HCT116 (cell line): ENCODE measurements around the gene CAST. TPM values are rescaled to one million over a fixed set of nuclear protein-coding genes. Genes with fewer than 3 reads are reported as not detected.

Source experiments
- ATAC-seq: fragments of 200-7000 bp; cut with Tn5 transposase; 2 replicates; pipeline ENCODE4 v1.9.1; 2020; ENCODE audit warnings: mild to moderate bottlenecking, moderate library complexity
- BruUV-seq: library from RNA; stranded (reverse); fragments of 400-500 nt; replicated peaks from 2 replicates; lab custom pipeline; 2021; lab: Mats Ljungman, UMichigan
- CTCF ChIA-PET: fragments of 300-600 bp; sonication (Branson Sonifier 250); formaldehyde crosslinking; loops from one replicate; lab custom pipeline; 2021; ENCODE audit warnings: antibody characterized with exemption; lab: Charles Lee
- POLR2A ChIA-PET: fragments of 300-600, 350-600 bp; sonication (Branson Sonifier 250); formaldehyde crosslinking; loops from one replicate; lab custom pipeline; 2021; ENCODE audit warnings: antibody characterized with exemption; lab: Charles Lee
- RAD21 ChIA-PET, 2 experiments: fragments of 300-600 bp; sonication (Branson Sonifier 250); formaldehyde crosslinking; loops; one replicate each; lab custom pipeline; 2023; ENCODE audit warnings: low total read pairs in 2 of 2; ENCODE audit not compliant: uncharacterized antibody in 2 of 2, unreplicated experiment in 2 of 2, low non-redundant PET in 1 of 2; lab: Charles Lee
- DNase-seq: peaks from one replicate; pipeline ENCODE4 v3.0.0-alpha.2; 2010; ENCODE audit warnings: low read depth, low spot score
- H2AFZ ChIP-seq: fragments of 200-600 bp; shearing (Covaris generic), sonication (generic); 2 replicates; pipeline ENCODE4 v1.6.1; 2017; ENCODE audit warnings: low read depth, mixed run types, mixed read lengths, antibody characterized with exemption, low read length; ENCODE audit not compliant: poor library complexity, severe bottlenecking
- H3K27ac ChIP-seq: 2 replicates; pipeline ENCODE4 v1.5.1; 2012; ENCODE audit warnings: low read depth, low read length
- H3K27me3 ChIP-seq: fragments of 200-600 bp; sonication (generic); 2 replicates; pipeline ENCODE4 v1.6.1; 2016; ENCODE audit warnings: mixed run types, low read length, mixed read lengths; ENCODE audit not compliant: insufficient read depth
- H3K36me3 ChIP-seq, 2 experiments: fragments of 200-500 bp in 1 of 2; fragments of 200-600 bp in 1 of 2; sonication (Bioruptor generic) in 1 of 2; sonication (generic) in 1 of 2; 2 replicates each; pipeline versions ENCODE4 v1.5.1 to v1.6.1; 2014 to 2016; ENCODE audit warnings: low read length in 2 of 2, inconsistent platforms in 1 of 2, mixed read lengths in 1 of 2, mixed run types in 1 of 2; ENCODE audit not compliant: insufficient read depth in 2 of 2, control insufficient read depth in 1 of 2
- H3K4me1 ChIP-seq, 2 experiments: fragments of 200-600 bp in 1 of 2; sonication (generic) in 1 of 2; 2 replicates each; pipeline versions ENCODE4 v1.5.1 to v1.6.1; 2012 to 2017; ENCODE audit warnings: low read length in 2 of 2, inconsistent platforms in 1 of 2, mild to moderate bottlenecking in 1 of 2, mixed read lengths in 1 of 2, mixed run types in 1 of 2, moderate library complexity in 1 of 2; ENCODE audit not compliant: insufficient read depth in 2 of 2, control insufficient read depth in 1 of 2
- H3K4me2 ChIP-seq: fragments of 200-600 bp; sonication (generic); 2 replicates; pipeline ENCODE4 v1.6.1; 2017; ENCODE audit warnings: mixed run types, low read length, mixed read lengths
- H3K4me3 ChIP-seq, 2 experiments: fragments of 200-600 bp in 1 of 2; sonication (generic) in 1 of 2; replicated peaks in 1 of 2; 2 replicates each; pipeline ENCODE4 v1.5.1; 2011 to 2016; ENCODE audit warnings: low read length in 2 of 2, control low read depth in 1 of 2, low read depth in 1 of 2, mild to moderate bottlenecking in 1 of 2, mixed read lengths in 1 of 2, mixed run types in 1 of 2
- H3K79me2 ChIP-seq: fragments of 200-600 bp; sonication (generic); 2 replicates; pipeline ENCODE4 v1.6.1; 2017; ENCODE audit warnings: mild to moderate bottlenecking, mixed run types, low read length, moderate library complexity, mixed read lengths; ENCODE audit not compliant: insufficient read depth
- H3K9ac ChIP-seq: fragments of 200-600 bp; sonication (generic); 2 replicates; pipeline ENCODE4 v1.6.1; 2016; ENCODE audit warnings: low read length, mixed read lengths
- H3K9me2 ChIP-seq: fragments of 200-600 bp; sonication (generic), shearing (Covaris generic); 2 replicates; pipeline ENCODE4 v1.6.1; 2017; ENCODE audit warnings: mixed run types, mild to moderate bottlenecking, moderate library complexity; ENCODE audit not compliant: insufficient read depth
- H3K9me3 ChIP-seq, 2 experiments: fragments of 200-500 bp in 1 of 2; fragments of 200-600 bp in 1 of 2; sonication (Bioruptor generic) in 1 of 2; sonication (generic) in 1 of 2; 2 replicates each; pipeline ENCODE4 v1.6.1; 2014 to 2017; ENCODE audit warnings: low read length in 2 of 2, mixed read lengths in 2 of 2, inconsistent platforms in 1 of 2, low read depth in 1 of 2, mild to moderate bottlenecking in 1 of 2, mixed run types in 1 of 2, moderate library complexity in 1 of 2; ENCODE audit not compliant: control insufficient read depth in 1 of 2, insufficient read depth in 1 of 2
- H4K20me1 ChIP-seq: fragments of 200-600 bp; sonication (generic), shearing (Covaris generic); 2 replicates; pipeline ENCODE4 v1.6.1; 2017; ENCODE audit warnings: mixed run types, mild to moderate bottlenecking, moderate library complexity; ENCODE audit not compliant: insufficient read depth
- EGR1 ChIP-seq: IDR thresholded peaks from 2 replicates; pipeline ENCODE4 v1.6.1; 2012; ENCODE audit warnings: low read depth
- JUND ChIP-seq: IDR thresholded peaks from 2 replicates; pipeline ENCODE4 v1.6.1; 2012
- RAD21 ChIP-seq: IDR thresholded peaks from 2 replicates; pipeline ENCODE4 v1.6.1; 2012; ENCODE audit warnings: low read depth, mild to moderate bottlenecking
- SIN3A ChIP-seq: IDR thresholded peaks from 2 replicates; pipeline ENCODE4 v1.6.1; 2012; ENCODE audit warnings: low read depth
- SP1 ChIP-seq: IDR thresholded peaks from 2 replicates; pipeline ENCODE4 v1.6.1; 2012; ENCODE audit warnings: low read depth
- intact Hi-C: fragments of 100-400 bp; cut with micrococcal nuclease; formaldehyde crosslinking; loops from 2 replicates; pipeline ENCODE4 v1.10.0; 2022
- total RNA-seq: library from RNA; stranded (reverse); gene quantifications from one replicate; pipeline ENCODE4 v1.2.1, GENCODE V29; 2021; ENCODE audit not compliant: unreplicated experiment
- TF ChIP-seq, protein P1 (sequence below): IDR thresholded peaks from 2 replicates; pipeline ENCODE4 v1.6.1; 2012; ENCODE audit warnings: low read depth
- TF ChIP-seq, protein P2 (sequence below): IDR thresholded peaks from 2 replicates; pipeline ENCODE4 v1.6.1; 2012

The CAST gene
- total RNA-seq, 1 experiment from 2014 or later, result 142 TPM

DNA sequence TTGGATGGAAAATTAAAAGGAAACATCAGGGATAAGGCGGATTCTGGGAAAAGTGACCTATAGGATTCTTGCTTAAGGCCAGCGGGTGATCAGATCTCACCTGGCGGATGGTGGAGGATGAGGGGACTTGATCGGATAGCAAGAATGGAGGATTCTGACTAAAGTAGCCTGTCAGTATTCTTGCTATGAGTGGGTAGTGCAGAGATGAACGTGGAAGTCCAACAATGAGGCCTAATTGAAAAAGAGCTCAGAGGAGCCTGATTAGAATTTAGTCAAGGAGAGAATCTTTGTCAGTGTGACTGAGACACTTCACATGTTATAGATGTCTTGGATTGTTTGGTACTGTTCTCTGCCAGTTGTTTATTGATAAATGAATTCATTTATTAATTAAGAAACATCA, 24.9 kb downstream of the CAST start:
- no peaks in the 10 kb centered on the region for H3K27me3 ChIP-seq
- H3K4me2 ChIP-seq, result no peak overlapping the region
- no peak overlapping the region for H3K9ac ChIP-seq
- no peaks in the 10 kb centered on the region for H3K9me2 ChIP-seq
- POLR2A ChIA-PET, result no interaction called here
- no peaks in the 10 kb centered on the region for H3K36me3 ChIP-seq
- no peak overlapping the region for H2AFZ ChIP-seq
- H4K20me1 ChIP-seq, result no peaks in the 10 kb centered on the region
- TF ChIP-seq, protein P1, sequence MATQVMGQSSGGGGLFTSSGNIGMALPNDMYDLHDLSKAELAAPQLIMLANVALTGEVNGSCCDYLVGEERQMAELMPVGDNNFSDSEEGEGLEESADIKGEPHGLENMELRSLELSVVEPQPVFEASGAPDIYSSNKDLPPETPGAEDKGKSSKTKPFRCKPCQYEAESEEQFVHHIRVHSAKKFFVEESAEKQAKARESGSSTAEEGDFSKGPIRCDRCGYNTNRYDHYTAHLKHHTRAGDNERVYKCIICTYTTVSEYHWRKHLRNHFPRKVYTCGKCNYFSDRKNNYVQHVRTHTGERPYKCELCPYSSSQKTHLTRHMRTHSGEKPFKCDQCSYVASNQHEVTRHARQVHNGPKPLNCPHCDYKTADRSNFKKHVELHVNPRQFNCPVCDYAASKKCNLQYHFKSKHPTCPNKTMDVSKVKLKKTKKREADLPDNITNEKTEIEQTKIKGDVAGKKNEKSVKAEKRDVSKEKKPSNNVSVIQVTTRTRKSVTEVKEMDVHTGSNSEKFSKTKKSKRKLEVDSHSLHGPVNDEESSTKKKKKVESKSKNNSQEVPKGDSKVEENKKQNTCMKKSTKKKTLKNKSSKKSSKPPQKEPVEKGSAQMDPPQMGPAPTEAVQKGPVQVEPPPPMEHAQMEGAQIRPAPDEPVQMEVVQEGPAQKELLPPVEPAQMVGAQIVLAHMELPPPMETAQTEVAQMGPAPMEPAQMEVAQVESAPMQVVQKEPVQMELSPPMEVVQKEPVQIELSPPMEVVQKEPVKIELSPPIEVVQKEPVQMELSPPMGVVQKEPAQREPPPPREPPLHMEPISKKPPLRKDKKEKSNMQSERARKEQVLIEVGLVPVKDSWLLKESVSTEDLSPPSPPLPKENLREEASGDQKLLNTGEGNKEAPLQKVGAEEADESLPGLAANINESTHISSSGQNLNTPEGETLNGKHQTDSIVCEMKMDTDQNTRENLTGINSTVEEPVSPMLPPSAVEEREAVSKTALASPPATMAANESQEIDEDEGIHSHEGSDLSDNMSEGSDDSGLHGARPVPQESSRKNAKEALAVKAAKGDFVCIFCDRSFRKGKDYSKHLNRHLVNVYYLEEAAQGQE, result no peak
- TF ChIP-seq RAD21, result no peak
- TF ChIP-seq EGR1, result no peak
- TF ChIP-seq SP1, result no peak
- TF ChIP-seq JUND, result no peak
- TF ChIP-seq SIN3A, result no peak
- TF ChIP-seq, protein P2, sequence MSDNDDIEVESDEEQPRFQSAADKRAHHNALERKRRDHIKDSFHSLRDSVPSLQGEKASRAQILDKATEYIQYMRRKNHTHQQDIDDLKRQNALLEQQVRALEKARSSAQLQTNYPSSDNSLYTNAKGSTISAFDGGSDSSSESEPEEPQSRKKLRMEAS, result no peak
- TF ChIP-seq, all 23 proteins: peak for 0
- Histone ChIP-seq H3K27ac (no peak overlapping the region), H3K4me3 (no peak overlapping the region), H3K79me2 (no peaks in the 10 kb centered on the region), H3K4me1 (peaks cover 0 to 3% of the 10 kb centered on the region in 2 experiments; a peak in 1 of 4 replicates), H3K9me3 (no peaks in the 10 kb centered on the region)
- ChIA-PET CTCF (interaction anchor here (1.8 to 2.9 kb wide), 2 partner anchors 10 to 73 kb away, joined by 5 to 30 read pairs; no protein-coding TSS in a partner anchor), RAD21 (interaction anchor here (1.6 to 2.4 kb wide), 2 partner anchors 73 kb away, joined by 4 to 7 read pairs; no protein-coding TSS in a partner anchor)
- DNase-seq (no peak), ATAC-seq (no peak)
- no TSS peak for BruUV-seq
- intact Hi-C loops, result loop anchor here (5.0 kb wide), 1 partner anchor 345 kb away; no protein-coding TSS in a partner anchor
